GM19043 (cell line): ENCODE measurements around the gene FGFBP3.

ENCODE experiments used
- ATAC-seq: cut with Tn5 transposase; IDR thresholded peaks from one replicate; pipeline ENCODE4 v1.9.1; 2021; ENCODE audit warnings: low read depth; ENCODE audit not compliant: unreplicated experiment

Gene FGFBP3

GRCh38 chr10:91864099-91864498, 45.2 kb downstream of the FGFBP3 start:
- no peak for ATAC-seq

- no peak for ATAC-seq
Observed at GRCh38 chr10:91860885-91861284, 48.4 kb downstream of the FGFBP3 start.

- no peak for ATAC-seq
Observed at GRCh38 chr10:91856637-91857036, 52.6 kb downstream of the FGFBP3 start.
